ENCODE results near the gene LPP.

- no peak for TF ChIP-seq POLR2AphosphoS5 (IDR thresholded peaks at IDR 0.05; ENCODE audit: low read depth, low read length)
- TF ChIP-seq POLR2A (IDR thresholded peaks at IDR 0.05; ENCODE audit: low read depth, low read length), result no peak
- TF ChIP-seq TAF1 (IDR thresholded peaks at IDR 0.05; ENCODE audit: low read depth, low read length), result no peak
- no peak for TF ChIP-seq PAX5 (IDR thresholded peaks at IDR 0.05; ENCODE audit: insufficient read depth, low read length, severe bottlenecking)
- TF ChIP-seq SPI1 (IDR thresholded peaks at IDR 0.05; ENCODE audit: low read depth, low read length), result no peak
- TF ChIP-seq POU2F2 (IDR thresholded peaks at IDR 0.05; ENCODE audit: low read depth, low read length), result no peak
These were observed 176.2 kb downstream of the LPP start for GRCh38 chr3:188330138-188330537.

All from GM12891 (cell line).